ENCODE results near the gene ANKRD44. TPM values are rescaled to one million over a fixed set of nuclear protein-coding genes. Genes with fewer than 3 reads are reported as not detected.

Gene ANKRD44
- total RNA-seq, 1 donor from 2014 or later: 3.4 TPM

- H3K4me1 Mint-ChIP-seq: peaks cover 35% of the 10 kb centered on the region
- Histone ChIP-seq H2AFZ (replicated peaks) (peak overlapping the region; percentile 44), H3K4me3 (no peak overlapping the region), H3K36me3 (no peaks in the 10 kb centered on the region), H3K27ac (no peak overlapping the region), H3K9me3 (ENCODE audit: low read depth) (no peaks in the 10 kb centered on the region), H3F3A (ENCODE audit: low read depth) (peaks cover 4% of the 10 kb centered on the region), H3K79me2 (ENCODE audit: low read depth) (no peaks in the 10 kb centered on the region), H3K4me2 (no peak overlapping the region), H3K4me1 (peaks cover 13% of the 10 kb centered on the region), H3K9ac (no peak overlapping the region), H4K20me1 (ENCODE audit: low read depth) (no peaks in the 10 kb centered on the region), H3K27me3 (no peaks in the 10 kb centered on the region)
- no peak overlapping the region for H3K4me3 Mint-ChIP-seq
- DNase-seq (ENCODE audit: low spot score): no peak
- H3K9me3 Mint-ChIP-seq: no peaks in the 10 kb centered on the region
- no peaks in the 10 kb centered on the region for H3K27me3 Mint-ChIP-seq (ENCODE audit: insufficient read depth, low read depth)
- H3K27ac Mint-ChIP-seq: no peak overlapping the region
- no peak for TF ChIP-seq CTCF (IDR thresholded peaks at IDR 0.05)
- TF ChIP-seq EZH2phosphoT487 (IDR thresholded peaks at IDR 0.05): no peak
- no peak for TF ChIP-seq EZH2 (IDR thresholded peaks at IDR 0.05)
- peaks cover 2% of the 10 kb centered on the region for H3K36me3 Mint-ChIP-seq
Observed at GRCh38 chr2:197078535-197078934, 232.0 kb downstream of the ANKRD44 start.

GRCh38 chr2:197077336-197077735, 233.2 kb downstream of the ANKRD44 start:
- Histone ChIP-seq H3K9ac (no peak overlapping the region), H3K36me3 (no peaks in the 10 kb centered on the region), H3K4me1 (peaks cover 14% of the 10 kb centered on the region), H3K4me2 (no peak overlapping the region), H3K4me3 (no peak overlapping the region), H3K27me3 (no peaks in the 10 kb centered on the region), H3K9me3 (ENCODE audit: low read depth) (no peaks in the 10 kb centered on the region), H3F3A (ENCODE audit: low read depth) (peaks cover 4% of the 10 kb centered on the region), H4K20me1 (ENCODE audit: low read depth) (no peaks in the 10 kb centered on the region), H3K27ac (no peak overlapping the region), H2AFZ (replicated peaks) (no peak overlapping the region), H3K79me2 (ENCODE audit: low read depth) (no peaks in the 10 kb centered on the region)
- H3K27me3 Mint-ChIP-seq (ENCODE audit: insufficient read depth, low read depth): no peaks in the 10 kb centered on the region
- H3K36me3 Mint-ChIP-seq: peaks cover 2% of the 10 kb centered on the region
- DNase-seq (ENCODE audit: low spot score): no peak
- no peak overlapping the region for H3K27ac Mint-ChIP-seq
- TF ChIP-seq CTCF (IDR thresholded peaks at IDR 0.05): no peak
- no peak for TF ChIP-seq EZH2 (IDR thresholded peaks at IDR 0.05)
- no peak for TF ChIP-seq EZH2phosphoT487 (IDR thresholded peaks at IDR 0.05)
- no peaks in the 10 kb centered on the region for H3K9me3 Mint-ChIP-seq
- no peak overlapping the region for H3K4me3 Mint-ChIP-seq
- peaks cover 39% of the 10 kb centered on the region for H3K4me1 Mint-ChIP-seq

- Histone ChIP-seq H3K36me3 (no peaks in the 10 kb centered on the region), H3K4me1 (peaks cover 14% of the 10 kb centered on the region), H3K9ac (no peak overlapping the region), H3K4me3 (no peak overlapping the region), H3K27ac (no peak overlapping the region), H3K79me2 (ENCODE audit: low read depth) (no peaks in the 10 kb centered on the region), H3K9me3 (ENCODE audit: low read depth) (no peaks in the 10 kb centered on the region), H3F3A (ENCODE audit: low read depth) (peaks cover 4% of the 10 kb centered on the region), H3K4me2 (no peak overlapping the region), H3K27me3 (no peaks in the 10 kb centered on the region), H4K20me1 (ENCODE audit: low read depth) (no peaks in the 10 kb centered on the region), H2AFZ (replicated peaks) (no peak overlapping the region)
- H3K27ac Mint-ChIP-seq: no peak overlapping the region
- no peak for DNase-seq (ENCODE audit: low spot score)
- peaks cover 2% of the 10 kb centered on the region for H3K36me3 Mint-ChIP-seq
- H3K4me1 Mint-ChIP-seq: peaks cover 39% of the 10 kb centered on the region
- H3K27me3 Mint-ChIP-seq (ENCODE audit: insufficient read depth, low read depth): peaks cover 2% of the 10 kb centered on the region
- no peak overlapping the region for H3K4me3 Mint-ChIP-seq
- H3K9me3 Mint-ChIP-seq: no peaks in the 10 kb centered on the region
- TF ChIP-seq EZH2 (IDR thresholded peaks at IDR 0.05) (no peak), EZH2phosphoT487 (IDR thresholded peaks at IDR 0.05) (no peak), CTCF (IDR thresholded peaks at IDR 0.05) (no peak)
Observed at GRCh38 chr2:197076652-197077051, 233.9 kb downstream of the ANKRD44 start.
